HuH-7 (cell line): Measurements from ENCODE around the gene EYS.
A peak's percentile ranks its signal among the peaks of the same experiment; 100 is the strongest.
"Not testable (repeated sequence)": the region's sequence is repeated elsewhere in the genome, so short reads cannot be mapped to it uniquely, and the experiment has no call there.

ENCODE experiments used
- DNase-seq: peaks from one replicate; pipeline ENCODE4 v3.0.0; 2011; ENCODE audit warnings: low spot score

Gene EYS

DNA sequence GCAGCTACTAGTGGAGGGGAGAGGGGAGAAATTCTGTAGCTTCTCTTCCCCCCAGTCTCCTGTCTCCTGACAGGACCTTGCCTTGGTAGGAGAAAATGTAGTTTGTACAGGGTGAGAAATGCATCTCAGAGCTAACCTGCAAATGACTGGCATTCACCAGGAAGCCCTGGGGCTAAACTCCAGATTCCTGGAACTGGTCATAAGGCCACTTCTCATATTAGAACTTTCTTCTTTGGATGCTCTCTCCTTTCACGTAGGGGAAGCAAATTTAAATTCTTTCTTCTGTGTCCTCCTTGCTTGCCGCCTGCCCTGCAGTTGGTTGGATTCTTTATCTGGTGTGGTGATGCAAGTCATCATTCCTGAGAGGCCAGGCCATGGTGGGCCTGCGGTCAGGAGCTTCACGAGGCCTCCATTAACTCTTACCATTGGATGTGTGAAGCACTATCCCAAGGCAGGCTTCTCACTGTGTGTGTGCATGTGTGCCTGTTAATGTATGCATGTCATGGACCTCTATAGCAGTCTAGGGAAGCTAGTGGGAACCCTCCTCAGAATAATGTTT is 1889.5 kb downstream of the EYS start:
- no peak for DNase-seq

DNA sequence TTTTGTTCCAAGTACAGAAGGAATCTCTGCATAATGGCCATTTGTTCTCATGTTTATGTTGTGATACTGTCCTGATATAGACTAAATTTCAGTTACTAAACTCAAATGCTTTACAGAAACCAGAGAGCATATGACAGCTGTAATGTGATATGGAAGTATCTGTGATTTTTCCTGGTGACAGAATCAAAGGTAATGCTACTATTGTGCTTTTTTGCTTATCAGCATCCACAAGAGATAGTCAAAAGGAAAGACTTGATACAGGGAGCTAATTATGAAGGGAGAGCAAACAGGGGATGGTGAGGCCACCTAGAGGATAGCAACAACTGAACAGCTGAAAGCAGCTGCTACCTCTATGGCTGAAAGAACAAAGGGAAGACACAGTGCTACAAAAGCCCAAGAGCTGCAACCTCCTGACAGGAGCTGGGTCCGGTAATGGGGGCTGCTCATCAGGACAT is 1890.0 kb downstream of the EYS start:
- DNase-seq = peak; percentile 59

DNA sequence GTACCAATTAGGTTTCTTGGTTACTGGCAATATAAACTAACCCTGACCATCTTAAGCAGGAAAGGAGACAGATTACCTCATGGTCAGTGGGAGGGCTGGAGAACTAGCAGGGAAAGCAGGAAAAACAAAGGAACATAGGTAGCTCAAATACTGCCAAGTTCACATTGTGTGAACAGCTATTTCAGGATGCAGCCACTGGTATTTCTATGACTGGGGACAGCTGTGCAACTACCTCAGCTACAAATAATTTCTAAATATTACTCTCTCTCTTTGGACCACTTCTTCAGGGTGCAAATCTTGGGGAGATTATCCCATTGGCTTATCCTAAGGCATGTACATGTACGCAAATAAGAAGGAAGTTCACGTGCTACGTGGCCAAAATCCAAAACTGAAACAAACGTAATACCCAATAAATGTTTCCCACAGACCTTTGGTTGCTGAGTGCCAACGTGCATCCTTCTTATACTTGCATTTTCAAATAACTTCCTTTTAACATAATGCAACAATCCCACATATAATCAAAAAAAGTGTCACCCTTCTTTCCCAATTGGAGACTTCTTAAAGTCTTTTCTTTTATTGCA is 1890.5 kb downstream of the EYS start:
- DNase-seq = no peak

DNA sequence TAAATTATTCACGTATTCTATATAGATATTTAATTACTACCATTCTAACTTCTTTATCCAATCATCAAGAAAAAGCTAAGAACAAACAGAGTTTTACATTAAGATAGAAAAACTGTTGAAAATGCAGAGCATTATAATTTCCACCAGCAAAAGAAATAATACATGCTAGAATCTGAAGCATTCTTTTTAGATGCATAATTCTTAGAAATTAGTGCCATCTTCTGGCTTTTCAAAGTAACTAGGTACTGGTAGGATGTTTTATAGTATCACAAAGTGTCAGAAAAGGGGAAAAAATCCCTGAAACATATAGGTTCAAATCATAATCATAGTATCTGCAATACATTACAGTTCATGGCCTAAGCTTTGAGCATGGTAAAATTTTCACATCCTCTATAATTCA is 1892.6 kb downstream of the EYS start:
- DNase-seq = no peak

DNA sequence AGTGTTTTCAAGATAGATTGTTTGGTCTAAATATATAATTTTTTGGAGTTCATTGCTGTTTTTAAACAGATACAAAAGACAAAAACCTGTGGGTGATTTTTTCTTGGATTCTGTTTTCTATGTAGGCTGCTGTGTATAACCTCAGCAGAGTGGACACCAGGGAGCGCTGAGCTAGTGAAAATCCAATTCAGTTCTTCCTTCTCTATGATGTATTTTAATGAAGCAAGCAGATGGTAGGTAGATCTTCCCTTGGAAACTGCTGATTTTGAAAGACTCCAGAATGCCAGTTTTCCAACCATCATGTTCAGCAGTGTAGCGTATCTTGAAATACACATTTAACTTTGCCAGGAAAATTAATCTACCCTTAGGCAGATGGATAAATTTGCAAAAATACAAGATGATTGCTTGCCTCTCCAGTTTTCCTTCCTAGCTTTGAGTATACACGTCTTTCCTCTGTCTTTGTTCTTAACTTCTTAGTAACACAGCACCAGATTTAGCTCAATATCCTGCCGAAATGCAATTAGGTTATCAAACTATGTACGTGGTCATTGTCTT is 1893.4 kb downstream of the EYS start:
- DNase-seq = no peak

DNA sequence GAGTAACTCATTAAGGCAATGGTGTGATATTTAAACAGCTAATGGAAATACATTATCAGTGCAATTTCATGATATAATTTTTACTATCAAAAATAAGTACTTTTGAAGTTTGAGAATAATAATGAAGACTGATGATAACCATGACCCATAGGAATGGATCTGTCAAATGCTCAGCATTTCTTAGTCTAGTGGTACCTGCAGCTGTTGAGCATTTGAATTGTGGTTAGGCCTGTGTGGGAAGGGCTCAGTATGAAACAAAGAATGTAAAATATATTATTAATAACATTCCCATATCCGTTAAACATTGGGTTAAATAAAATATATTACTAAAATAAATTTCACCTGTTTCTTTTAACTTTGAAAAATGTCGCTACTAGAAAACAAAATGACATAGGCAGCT is 1898.5 kb downstream of the EYS start:
- DNase-seq = no peak

DNA sequence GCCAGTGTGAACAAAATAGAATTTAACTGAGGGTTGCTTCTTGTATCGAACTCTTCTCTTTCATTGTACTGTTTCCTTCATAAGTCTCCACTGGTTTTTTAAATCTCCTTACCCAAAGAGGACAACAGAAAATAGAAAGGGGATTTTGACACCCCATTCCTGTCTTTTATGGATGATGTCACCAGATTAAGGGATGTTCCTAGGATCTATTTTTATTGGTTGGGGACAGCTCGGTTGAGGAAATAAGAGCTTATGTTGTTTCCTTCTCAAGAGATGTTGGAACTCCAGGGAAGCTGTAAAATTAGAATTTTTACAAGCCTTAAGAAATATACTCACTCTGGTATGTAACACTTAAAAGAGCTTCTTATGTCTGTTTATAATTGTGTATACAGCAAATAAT is 1900.0 kb downstream of the EYS start:
- DNase-seq = no peak

DNA sequence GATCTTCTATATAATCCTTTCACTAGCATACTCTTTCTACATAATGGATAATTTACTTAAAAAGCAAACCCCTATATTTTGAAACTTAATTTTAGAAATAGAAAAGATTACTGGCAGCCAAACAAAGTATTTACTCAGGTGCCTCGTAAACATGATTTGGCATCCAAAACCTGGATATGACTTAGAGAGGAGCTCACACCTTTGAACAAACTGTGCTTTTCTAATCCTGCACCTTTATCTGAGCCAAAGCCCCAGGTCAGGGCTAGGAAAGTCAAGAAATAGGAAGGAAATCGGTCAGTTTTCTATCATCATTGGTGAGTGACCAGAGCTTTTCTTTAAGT is 1900.5 kb downstream of the EYS start:
- DNase-seq = no peak

DNA sequence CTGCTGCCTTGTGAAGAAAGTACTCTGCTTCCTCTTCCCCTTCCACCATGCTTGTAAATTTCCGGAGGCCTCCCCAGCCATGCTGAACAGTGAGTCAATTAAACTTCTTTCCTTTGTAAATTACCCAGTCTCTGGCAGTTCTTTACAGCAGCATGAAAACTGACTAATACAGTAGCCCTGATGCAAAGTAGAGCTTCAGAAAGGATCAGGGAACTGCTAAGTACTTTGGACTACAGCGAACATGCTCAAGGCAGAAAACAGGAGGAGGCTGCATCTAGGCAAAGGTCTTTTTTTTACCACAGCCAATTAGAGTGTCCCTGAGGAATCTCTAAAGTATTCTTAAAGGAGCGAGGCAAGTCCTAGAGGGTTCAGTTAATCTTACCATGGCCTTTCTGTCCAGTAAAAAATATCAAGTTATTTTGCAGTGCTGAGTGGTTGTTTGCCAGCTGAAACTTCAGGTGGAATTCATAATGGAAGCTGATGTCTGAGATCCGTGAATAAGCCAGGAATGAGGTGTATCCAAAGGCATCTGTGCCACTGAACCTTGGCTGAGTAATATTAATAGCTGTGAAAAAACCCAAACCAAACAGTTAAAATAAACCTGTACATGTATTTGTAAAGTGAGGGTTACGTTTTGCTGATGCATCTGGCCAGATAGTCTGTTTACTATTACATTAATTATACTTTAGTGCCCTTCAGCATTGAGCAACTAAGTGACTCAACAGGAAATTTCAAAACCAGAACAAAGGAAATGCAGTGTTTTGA is 1901.0 kb downstream of the EYS start:
- DNase-seq = no peak

DNA sequence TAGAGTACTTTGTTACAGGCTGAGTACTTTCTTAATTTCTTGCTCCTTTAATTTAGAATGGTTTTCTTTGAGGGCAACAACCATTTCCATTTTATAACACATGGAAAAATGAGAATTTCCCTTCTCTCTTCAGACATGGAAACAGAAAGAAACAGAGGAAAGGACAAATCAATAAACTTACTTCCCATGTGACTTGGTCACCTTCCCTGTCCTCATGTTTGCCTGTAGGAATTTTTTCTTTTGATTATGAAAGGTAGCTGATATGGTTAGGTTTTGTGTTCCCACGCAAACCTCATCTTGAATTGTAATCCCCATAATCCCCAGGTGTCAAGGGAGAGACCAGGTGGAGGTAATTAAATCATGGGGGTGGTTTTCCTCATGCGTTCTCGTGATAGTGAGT is 1901.7 kb downstream of the EYS start:
- no peak for DNase-seq

DNA sequence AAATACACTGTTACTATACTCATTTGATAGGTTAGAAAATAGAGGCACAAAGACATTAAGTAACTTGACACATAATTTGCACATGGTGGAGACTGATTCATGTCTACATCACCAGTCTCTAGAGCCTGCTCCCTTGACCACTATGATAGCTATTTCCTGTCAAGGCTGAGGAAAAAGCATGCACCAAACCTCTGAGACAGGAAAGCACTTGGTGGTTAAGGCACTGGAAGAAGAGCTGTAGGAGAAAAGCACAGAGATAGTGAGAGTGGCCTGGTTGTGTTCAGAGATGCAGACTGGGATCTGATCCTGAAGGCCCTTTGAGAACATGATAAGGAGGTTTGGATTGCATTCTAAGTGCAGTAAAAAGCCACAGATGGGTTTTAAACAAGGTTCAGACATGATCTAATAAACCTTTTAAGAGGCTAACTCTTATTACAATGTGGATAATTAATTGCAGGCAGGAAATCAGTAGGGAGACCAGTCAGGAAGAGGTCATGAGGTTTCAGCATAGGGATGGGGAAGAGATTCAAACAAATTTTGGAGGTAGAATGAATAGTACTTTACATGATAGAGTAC is 1902.6 kb downstream of the EYS start:
- no peak for DNase-seq

DNA sequence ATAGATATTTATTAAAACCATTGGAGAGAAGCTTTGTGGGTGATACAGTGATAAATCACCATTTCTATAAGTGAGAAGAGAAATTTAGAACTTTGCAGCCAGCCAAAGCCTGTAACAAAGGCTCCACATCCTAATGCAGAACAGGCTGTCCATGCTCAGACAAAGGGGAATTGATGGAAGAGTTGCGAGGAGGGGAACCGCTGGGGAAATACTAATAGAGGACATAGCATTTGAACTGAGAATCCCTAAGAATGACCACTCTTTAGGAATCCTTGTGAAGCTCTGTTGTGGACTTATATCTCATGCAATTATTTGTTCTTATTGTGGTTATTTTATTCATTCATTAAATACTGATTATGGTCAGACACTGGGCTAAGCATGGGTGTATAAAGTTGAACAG is 1903.7 kb downstream of the EYS start:
- no peak for DNase-seq

DNA sequence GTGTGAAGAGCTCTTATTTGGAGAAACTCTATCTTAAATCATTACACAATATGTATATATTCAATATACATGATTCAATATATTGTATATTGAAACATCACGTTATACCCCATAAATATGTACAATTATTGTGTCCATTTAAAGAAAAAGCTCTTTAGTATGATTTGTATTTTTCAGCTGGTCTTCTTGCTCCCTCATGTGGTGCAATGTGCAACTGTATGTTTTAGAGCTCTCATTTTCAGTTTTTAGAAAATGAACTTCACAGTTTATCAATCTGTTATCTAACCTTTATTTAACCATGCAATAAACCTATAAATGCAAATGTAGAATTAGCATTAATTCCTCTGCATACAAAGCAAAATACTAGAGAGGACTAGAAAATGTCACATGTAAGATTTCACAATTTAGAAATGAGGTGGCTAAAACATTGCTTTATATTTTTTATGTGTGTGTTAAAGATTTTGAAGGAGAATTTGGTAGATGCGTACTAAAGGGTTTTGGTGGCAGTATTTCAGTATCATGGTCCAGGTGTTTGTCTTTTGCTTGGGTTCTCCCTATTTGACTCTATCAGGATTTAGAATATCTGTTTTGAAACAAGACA is 1904.3 kb downstream of the EYS start:
- no peak for DNase-seq

DNA sequence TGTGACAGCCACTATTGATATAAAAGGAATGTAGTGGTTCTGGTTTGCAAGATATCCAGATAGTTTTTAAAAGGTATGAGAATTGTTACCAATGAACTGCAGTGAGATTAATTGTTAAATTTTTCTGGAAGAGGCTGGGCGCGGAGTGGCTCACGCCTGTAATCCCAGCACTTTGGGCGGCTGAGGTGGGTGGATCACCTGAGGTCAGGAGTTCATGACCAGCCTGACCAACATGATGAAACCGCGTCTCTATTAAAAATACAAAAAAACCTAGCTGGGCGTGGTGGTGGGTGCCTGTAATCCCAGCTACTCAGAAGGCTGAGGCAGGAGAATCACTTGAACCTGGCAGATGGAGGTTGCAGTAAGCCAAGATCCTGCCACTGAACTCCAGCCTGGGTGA is 1906.6 kb downstream of the EYS start:
- DNase-seq = not testable (repeated sequence)

DNA sequence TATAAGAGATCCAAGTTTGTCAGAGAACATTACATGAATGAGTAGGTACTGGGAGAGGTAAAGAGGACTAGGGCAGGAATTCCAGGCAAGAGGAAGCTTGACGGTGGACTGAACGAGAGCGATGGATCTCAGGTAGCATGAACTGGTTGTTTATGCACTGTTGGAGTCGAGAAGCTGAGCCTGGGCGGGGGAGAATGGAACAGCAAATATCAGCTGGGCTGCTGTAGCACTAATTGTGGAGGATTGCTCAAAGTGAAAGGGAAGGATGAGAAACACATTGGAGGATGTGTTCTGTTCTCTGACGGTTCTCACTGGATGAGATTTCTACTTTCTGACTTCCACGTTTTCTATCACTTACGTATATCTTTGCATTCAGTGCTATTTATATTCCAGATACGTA is 1907.2 kb downstream of the EYS start:
- DNase-seq = no peak

DNA sequence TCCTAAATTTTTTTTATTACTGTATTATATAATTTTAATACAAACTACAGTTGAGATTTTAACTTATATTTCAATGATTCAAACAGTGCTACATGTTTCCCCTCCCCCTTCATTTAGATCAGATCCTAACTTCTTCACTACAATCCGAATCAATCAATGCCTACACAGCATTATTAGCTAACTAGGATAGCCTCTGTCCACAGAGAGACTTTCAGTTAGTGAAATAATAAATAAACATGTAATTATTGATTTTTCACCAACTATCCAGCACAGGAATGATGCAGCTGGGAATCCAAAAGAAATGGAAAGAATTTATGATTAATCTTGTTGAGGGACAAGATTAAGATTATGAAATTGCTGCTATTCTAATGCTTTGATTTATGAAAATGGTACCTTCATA is 1907.7 kb downstream of the EYS start:
- no peak for DNase-seq

DNA sequence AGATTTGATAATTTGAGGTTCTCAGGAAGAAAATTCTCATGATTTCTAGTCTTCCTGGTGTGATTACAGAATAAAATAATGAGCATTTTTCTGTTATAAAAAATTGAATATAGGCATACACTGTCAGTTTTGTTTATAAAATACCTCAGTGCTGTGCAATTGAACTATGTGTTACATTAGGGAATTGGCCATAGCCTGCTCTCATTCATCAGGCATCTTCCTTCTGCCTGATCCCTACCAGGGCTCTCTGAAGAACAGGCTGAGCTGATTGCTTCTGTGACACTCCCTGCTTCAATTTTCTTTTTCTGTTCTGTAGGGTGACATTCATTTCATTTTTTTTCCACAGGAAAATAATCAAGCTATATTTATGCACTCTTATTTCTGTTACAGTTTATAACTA is 1908.6 kb downstream of the EYS start:
- no peak for DNase-seq

DNA sequence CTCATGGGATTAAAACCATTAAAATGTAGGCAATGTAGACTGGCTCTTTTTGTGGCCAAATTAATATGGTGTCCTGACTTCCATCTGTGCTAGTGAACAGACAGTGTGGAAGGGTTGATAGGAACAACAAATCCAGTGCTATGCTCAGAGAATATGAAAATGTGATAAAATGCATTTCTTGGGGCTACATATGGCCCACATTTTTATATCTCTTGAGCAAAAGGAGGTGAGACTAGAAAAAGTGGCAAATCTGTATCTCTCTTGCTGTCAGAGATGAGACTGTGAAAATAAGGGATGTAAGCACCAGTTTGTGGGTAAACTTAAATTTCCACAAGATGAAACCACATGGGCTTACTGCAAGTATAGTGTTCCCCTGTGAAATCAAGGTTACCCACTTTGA is 1909.3 kb downstream of the EYS start:
- no peak for DNase-seq

DNA sequence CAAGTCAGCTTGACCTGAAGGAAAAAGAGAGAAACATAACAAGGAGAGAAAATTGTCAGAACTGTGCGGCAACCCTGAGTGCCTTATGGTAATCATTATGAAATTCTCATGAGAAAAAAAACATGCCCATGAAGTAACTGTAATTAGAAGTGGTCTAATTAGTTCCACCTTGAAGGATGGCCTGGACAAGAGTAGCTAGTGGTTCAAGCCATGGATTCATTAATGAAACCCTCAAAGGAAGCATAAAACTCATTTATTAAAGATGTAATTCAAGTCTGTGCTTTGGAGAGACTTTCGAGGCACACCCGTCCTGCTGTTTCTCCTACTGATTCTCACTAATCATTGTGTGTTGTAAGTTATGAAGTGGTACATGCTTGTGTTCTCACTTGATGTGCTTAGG is 1911.2 kb downstream of the EYS start:
- DNase-seq = no peak

DNA sequence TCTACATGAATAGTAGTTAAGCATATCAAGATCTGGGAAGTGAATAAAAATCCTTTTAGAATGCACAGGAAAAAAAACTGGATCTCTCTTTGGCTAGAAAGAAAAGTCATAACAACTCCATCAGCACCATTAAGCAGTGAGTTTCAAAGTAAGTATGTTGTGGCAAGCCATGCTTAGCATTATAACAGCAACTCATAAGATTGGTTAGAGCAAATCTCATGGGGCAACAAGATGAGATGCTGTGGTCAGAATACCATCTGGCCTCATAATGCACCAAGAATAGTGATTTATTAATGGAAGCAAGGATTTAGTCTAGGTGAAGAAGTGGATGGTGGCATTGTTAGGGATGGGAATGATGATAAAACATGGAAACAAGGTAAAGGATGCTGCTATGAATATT is 1912.0 kb downstream of the EYS start:
- DNase-seq = no peak

DNA sequence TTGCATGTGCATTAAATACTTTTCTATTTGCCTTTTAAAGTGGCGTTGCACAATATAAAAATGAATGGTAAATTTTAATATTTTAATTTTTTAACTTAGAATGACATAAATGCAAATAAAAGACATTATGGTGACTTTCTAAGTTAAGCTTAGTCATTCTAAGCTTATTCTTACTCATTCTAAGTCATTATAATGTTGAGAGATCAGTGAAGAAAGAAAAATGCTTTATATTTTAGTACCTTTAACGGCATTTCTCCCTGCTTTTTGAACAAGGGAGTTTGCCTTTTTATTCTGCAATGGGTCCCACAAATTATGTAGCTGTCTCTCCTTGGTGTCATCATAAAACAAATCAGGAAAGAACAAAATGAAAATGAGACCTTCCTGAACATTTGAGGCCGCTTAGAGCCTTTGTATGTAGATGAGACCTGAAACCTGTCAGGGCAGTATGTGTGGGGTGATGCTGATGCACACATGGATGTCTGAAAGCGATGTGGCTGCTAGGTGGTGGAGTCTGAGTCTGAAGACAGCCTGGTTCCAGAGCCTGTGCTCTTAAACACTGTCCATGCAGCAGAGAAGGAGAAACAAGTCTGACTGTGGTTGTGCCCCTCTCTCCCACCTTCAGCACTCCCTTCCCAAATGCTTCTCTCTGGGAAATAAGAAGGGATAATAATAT is 1913.4 kb downstream of the EYS start:
- no peak for DNase-seq

DNA sequence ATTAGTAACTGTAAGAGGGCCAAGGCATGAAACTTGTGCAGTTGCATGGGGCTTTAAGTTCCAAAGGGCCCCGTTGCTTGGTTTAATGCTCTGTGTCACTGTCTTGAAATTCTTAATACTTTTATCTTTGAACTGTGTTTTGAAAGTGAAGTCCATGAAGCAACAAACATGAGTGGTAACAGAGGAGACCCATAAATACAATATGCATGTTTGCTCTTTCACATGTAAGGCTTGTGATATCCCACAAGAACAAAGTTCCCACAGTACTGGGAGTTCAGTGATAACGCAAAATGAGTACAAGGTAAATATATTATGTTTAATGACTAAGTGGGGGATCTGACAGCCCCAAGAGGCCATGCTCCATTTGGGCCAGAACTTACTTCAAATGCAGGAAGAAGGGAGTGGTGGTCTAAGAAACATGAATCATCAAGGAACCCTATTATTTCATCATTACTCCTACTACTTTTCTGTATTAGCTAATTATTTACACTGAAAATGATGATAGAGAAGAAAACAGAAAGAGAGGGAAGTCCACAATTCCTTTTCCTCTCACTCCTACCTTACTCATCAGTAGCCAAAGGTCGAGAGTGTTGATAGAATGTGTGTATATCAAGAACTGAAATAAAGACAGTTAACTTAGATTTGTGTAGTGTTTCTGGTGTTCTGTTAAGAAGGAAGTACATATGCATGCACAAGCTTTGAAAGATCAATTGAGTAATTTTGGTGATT is 1914.1 kb downstream of the EYS start:
- no peak for DNase-seq
